Measurements from ENCODE around the gene GNLY. TPM values are rescaled to one million over a fixed set of nuclear protein-coding genes. Genes with fewer than 3 reads are reported as not detected.

The GNLY gene
- total and polyA plus RNA-seq, 2 of the 13 experiments (the other 11 are each of a cell fraction or from before 2014, with no cell fraction given), result not detected

GRCh38 chr2:85705680-85706039 is 11.5 kb downstream of the GNLY start (continued):
- TF ChIP-seq ZNF564 (CRISPR knock-in tag; IDR thresholded peaks at IDR 0.05) (no peak), JUND (CRISPR knock-in tag; IDR thresholded peaks at IDR 0.05) (0 out of 2 replicates have a peak, but pooled peaks have one; percentile 23), KDM1A (CRISPR knock-in tag; IDR thresholded peaks at IDR 0.05) (peak; percentile 32; the same call in 1 of the 2 replicates), SMC3 (IDR thresholded peaks at IDR 0.05; ENCODE audit: low read length) (peak; percentile 31; the same call in 1 of the 2 replicates), FOXK1 (CRISPR knock-in tag; IDR thresholded peaks at IDR 0.05; ENCODE audit: borderline replicate concordance, low read depth) (peak; percentile 58; the same call in 1 of the 2 replicates), THAP9 (CRISPR knock-in tag; IDR thresholded peaks at IDR 0.05; ENCODE audit: borderline replicate concordance) (no peak), TBL1XR1 (IDR thresholded peaks at IDR 0.05; ENCODE audit: borderline replicate concordance, low read length, partially characterized antibody) (peak; percentile 52), ZNF281 (CRISPR knock-in tag; IDR thresholded peaks at IDR 0.05; ENCODE audit: borderline replicate concordance) (peak; percentile 75)
